CD4-positive, alpha-beta memory T cell (primary cell): ENCODE results near the gene BNC1. TPM values are rescaled to one million over a fixed set of nuclear protein-coding genes. Genes with fewer than 3 reads are reported as not detected.
A peak's percentile ranks its signal among the peaks of the same experiment; 100 is the strongest.

ENCODE experiments used
- CTCF ChIA-PET: fragments of 350-600 bp; sonication (Branson Sonifier 250); formaldehyde crosslinking; loops from one replicate; lab custom pipeline; 2021; ENCODE audit warnings: inconsistent platforms; ENCODE audit not compliant: partially characterized antibody; lab: Charles Lee
- POLR2A ChIA-PET: fragments of 350-600 bp; sonication (Branson Sonifier 250); formaldehyde crosslinking; loops from one replicate; lab custom pipeline; 2021; ENCODE audit not compliant: partially characterized antibody; lab: Charles Lee
- DNase-seq, 5 donors: peaks; one replicate each; pipeline versions ENCODE4 v3.0.0 to v3.0.0-alpha.2; 2020 to 2022; ENCODE audit warnings: mixed read lengths in 1 of 5
- H3K27ac ChIP-seq: one replicate; pipeline ENCODE4 v1.7.0; 2013; ENCODE audit warnings: low read depth, low read length
- H3K27me3 ChIP-seq: 2 replicates; pipeline ENCODE4 v1.7.0; 2013; ENCODE audit warnings: mild to moderate bottlenecking, low read length, moderate library complexity; ENCODE audit not compliant: insufficient read depth
- H3K36me3 ChIP-seq: 2 replicates; pipeline ENCODE4 v1.7.0; 2013; ENCODE audit warnings: mild to moderate bottlenecking, low read length, moderate library complexity; ENCODE audit not compliant: insufficient read depth
- H3K4me1 ChIP-seq: 2 replicates; pipeline ENCODE4 v1.7.0; 2013; ENCODE audit warnings: mild to moderate bottlenecking, low read length, moderate library complexity; ENCODE audit not compliant: insufficient read depth
- H3K4me3 ChIP-seq, 2 donors: one replicate each; pipeline ENCODE4 v1.7.0; 2013; ENCODE audit warnings: low read length in 2 of 2, mild to moderate bottlenecking in 1 of 2
- H3K9me3 ChIP-seq, 2 donors: one replicate each; pipeline ENCODE4 v1.7.0; 2013; ENCODE audit warnings: low read length in 2 of 2, control low read depth in 1 of 2; ENCODE audit not compliant: control insufficient read depth in 1 of 2
- H3K27ac Mint-ChIP-seq, 7 donors: one replicate each; pipeline ENCODE4 v1.8.0; 2020 to 2021; ENCODE audit warnings: mixed read lengths in 7 of 7, mild to moderate bottlenecking in 6 of 7, inconsistent platforms in 3 of 7, moderate library complexity in 3 of 7
- H3K27me3 Mint-ChIP-seq, 2 donors: one replicate each; pipeline ENCODE4 v1.8.0; 2020 to 2021; ENCODE audit warnings: mixed read lengths in 2 of 2
- H3K36me3 Mint-ChIP-seq, 2 donors: one replicate each; pipeline ENCODE4 v1.8.0; 2020 to 2021; ENCODE audit warnings: mixed read lengths in 2 of 2, inconsistent platforms in 1 of 2, mild to moderate bottlenecking in 1 of 2
- H3K4me1 Mint-ChIP-seq, 4 donors: one replicate each; pipeline ENCODE4 v1.8.0; 2020 to 2021; ENCODE audit warnings: mixed read lengths in 4 of 4, mild to moderate bottlenecking in 1 of 4
- H3K4me3 Mint-ChIP-seq, 8 donors: one replicate each; pipeline ENCODE4 v1.8.0; 2020 to 2021; ENCODE audit warnings: mixed read lengths in 8 of 8, mild to moderate bottlenecking in 7 of 8, moderate library complexity in 6 of 8, inconsistent platforms in 3 of 8
- H3K9me3 Mint-ChIP-seq, 8 donors: one replicate each; pipeline ENCODE4 v1.8.0; 2020 to 2021; ENCODE audit warnings: mixed read lengths in 8 of 8, mild to moderate bottlenecking in 5 of 8, inconsistent platforms in 3 of 8, moderate library complexity in 1 of 8
- intact Hi-C: fragments of 100-400 bp; cut with micrococcal nuclease; formaldehyde crosslinking; loops from one replicate; pipeline ENCODE4 v1.15.1; 2023
- polyA plus RNA-seq, 2 donors: library from polyadenylated mRNA; unstranded; fragments of 300-500 nt; fragmentation: Illumina TruSeq; gene quantifications; one replicate each; pipeline ENCODE4 v1.2.3, GENCODE V29; 2021
- total RNA-seq, 2 experiments: library from RNA; stranded (reverse); gene quantifications; one replicate each; pipeline ENCODE4 v1.2.3, GENCODE V29; 2021

Gene BNC1
- total and polyA plus RNA-seq, 4 experiments from 2014 or later = not detected

- peaks cover 8% of the 10 kb centered on the region for H3K27me3 ChIP-seq
- POLR2A ChIA-PET = no interaction called here
Observed at GRCh38 chr15:83206526-83207008, 77.9 kb downstream of the BNC1 start.

More at GRCh38 chr15:83206526-83207008, 77.9 kb downstream of the BNC1 start:
- no peaks in the 10 kb centered on the region for H3K4me1 ChIP-seq
- CTCF ChIA-PET = no interaction called here
- H3K4me3 ChIP-seq = peak overlapping the region in 1 of 2 donors; percentile 29
- no peak for DNase-seq
- no peak overlapping the region for H3K27ac ChIP-seq
- no peaks in the 10 kb centered on the region for H3K36me3 ChIP-seq
- Mint-ChIP-seq H3K4me3 (peak overlapping the region; percentile 83 to 93 (median 89)), H3K4me1 (peaks cover 3 to 7% (median 5%) of the 10 kb centered on the region in 4 donors), H3K27ac (peak overlapping the region in 4 of 7 donors; percentile 54 to 97 (median 82)), H3K36me3 (peaks cover 0 to 3% of the 10 kb centered on the region in 2 donors), H3K9me3 (no peaks in the 10 kb centered on the region), H3K27me3 (peaks cover 12 to 21% of the 10 kb centered on the region in 2 donors)
- intact Hi-C loops = no loop called here
- no peaks in the 10 kb centered on the region for H3K9me3 ChIP-seq

Other genes with a start within 250 kb of the BNC1 start
- 10 to 100 TPM; 36.5 to 39.6 TPM for gene BTBD1, start 217.4 kb downstream of the BNC1 start, total RNA-seq
- gene BTBD1, start 217.4 kb downstream of the BNC1 start, polyA plus RNA-seq = 10 to 100 TPM; 49.0 to 54.9 TPM
- under 1 TPM; 0.38 to 0.50 TPM for gene TM6SF1, start 177.0 kb downstream of the BNC1 start, total RNA-seq
- not detected for gene TM6SF1, start 177.0 kb downstream of the BNC1 start, polyA plus RNA-seq
- gene HDGFL3, start 76.8 kb downstream of the BNC1 start, total RNA-seq = 1 to 10 TPM; 3.2 to 3.5 TPM
- 1 to 10 TPM; 1.7 to 6.5 TPM for gene HDGFL3, start 76.8 kb downstream of the BNC1 start, polyA plus RNA-seq
- not detected for gene SH3GL3, start 162.7 kb upstream of the BNC1 start, total RNA-seq
- under 1 TPM in 1 of 2 donors, not detected in 1; 0.34 TPM for gene SH3GL3, start 162.7 kb upstream of the BNC1 start, polyA plus RNA-seq